OCI-LY7 (cell line): ENCODE data around the gene KCNIP4. TPM values are rescaled to one million over a fixed set of nuclear protein-coding genes. Genes with fewer than 3 reads are reported as not detected.

Source experiments
- BruUV-seq: library from RNA; stranded (reverse); fragments of 400-500 nt; replicated peaks from 2 replicates; lab custom pipeline; 2021; lab: Mats Ljungman, UMichigan
- CTCF ChIA-PET: fragments of 300-600 bp; sonication (Branson Sonifier 250); formaldehyde crosslinking; loops from one replicate; lab custom pipeline; 2022; ENCODE audit warnings: antibody characterized with exemption; ENCODE audit not compliant: unreplicated experiment; lab: Charles Lee
- POLR2A ChIA-PET: fragments of 300-600 bp; sonication (Branson Sonifier 250); formaldehyde crosslinking; loops from one replicate; lab custom pipeline; 2022; ENCODE audit warnings: antibody characterized with exemption; lab: Charles Lee
- DNase-seq: peaks from one replicate; pipeline ENCODE4 v3.0.0-alpha.2; 2015; ENCODE audit warnings: low spot score
- H2AFZ ChIP-seq: fragments of 200-600 bp; sonication (generic), shearing (Covaris generic); 2 replicates; pipeline ENCODE4 v1.6.1; 2014; ENCODE audit warnings: mild to moderate bottlenecking, antibody characterized with exemption, low read length, moderate library complexity
- H3K27ac ChIP-seq: fragments of 200-600 bp; sonication (generic); 2 replicates; pipeline ENCODE4 v1.5.1; 2014; ENCODE audit warnings: mixed run types, low read depth, mild to moderate bottlenecking, moderate library complexity, low read length, inconsistent platforms; ENCODE audit not compliant: poor library complexity, severe bottlenecking
- H3K36me3 ChIP-seq: fragments of 200-600 bp; sonication (generic); 2 replicates; pipeline ENCODE4 v1.6.1; 2014; ENCODE audit warnings: mild to moderate bottlenecking, antibody characterized with exemption, low read length, moderate library complexity, mixed read lengths; ENCODE audit not compliant: insufficient read depth
- H3K4me1 ChIP-seq: fragments of 200-600 bp; sonication (generic); 2 replicates; pipeline ENCODE4 v1.5.1; 2014; ENCODE audit warnings: mild to moderate bottlenecking, low read length; ENCODE audit not compliant: insufficient read depth, poor library complexity, severe bottlenecking
- H3K4me2 ChIP-seq: fragments of 200-600 bp; sonication (generic); 2 replicates; pipeline ENCODE4 v1.6.1; 2014; ENCODE audit warnings: mild to moderate bottlenecking, low read length
- H3K4me3 ChIP-seq: fragments of 200-600 bp; sonication (generic); 2 replicates; pipeline ENCODE4 v1.5.1; 2014; ENCODE audit warnings: mild to moderate bottlenecking, low read depth, low read length; ENCODE audit not compliant: poor library complexity, severe bottlenecking
- H3K79me2 ChIP-seq: fragments of 200-600 bp; sonication (generic); 2 replicates; pipeline ENCODE4 v1.6.1; 2016; ENCODE audit warnings: low read depth, mild to moderate bottlenecking, low read length, moderate library complexity, mixed read lengths; ENCODE audit not compliant: insufficient read depth
- H3K9me2 ChIP-seq: fragments of 200-600 bp; sonication (generic); 2 replicates; pipeline ENCODE4 v1.6.1; 2016; ENCODE audit warnings: mild to moderate bottlenecking, low read length, mixed read lengths; ENCODE audit not compliant: insufficient read depth
- H3K9me3 ChIP-seq: fragments of 200-600 bp; sonication (generic); 2 replicates; pipeline ENCODE4 v1.6.1; 2014; ENCODE audit warnings: mild to moderate bottlenecking, mixed run types, low read length, mixed read lengths
- H4K20me1 ChIP-seq: fragments of 200-600 bp; sonication (generic); 2 replicates; pipeline ENCODE4 v1.6.1; 2014; ENCODE audit warnings: mild to moderate bottlenecking, antibody characterized with exemption, low read length, moderate library complexity, mixed read lengths; ENCODE audit not compliant: insufficient read depth
- CTCF ChIP-seq: fragments of 200-600 bp; sonication (generic); conservative IDR thresholded peaks from 2 replicates; pipeline ENCODE4 v1.5.1; 2014; ENCODE audit warnings: mild to moderate bottlenecking, antibody characterized with exemption, low read length, moderate library complexity, mixed read lengths
- EZH2phosphoT487 ChIP-seq: fragments of 200-600 bp; sonication (generic); IDR thresholded peaks from 2 replicates; pipeline ENCODE4 v1.6.1; 2018; ENCODE audit warnings: low read depth, borderline replicate concordance, mild to moderate bottlenecking, mixed run types, antibody characterized with exemption, low read length, moderate library complexity, mixed read lengths
- intact Hi-C: fragments of 100-400 bp; cut with micrococcal nuclease; formaldehyde crosslinking; loops from one replicate; pipeline ENCODE4 v1.10.0; 2022; ENCODE audit not compliant: unreplicated experiment
- total RNA-seq, 2 experiments: library from RNA; depleted of rRNA in 1 of 2; stranded (reverse); fragments of >200 nt in 1 of 2; shearing (Covaris generic) in 1 of 2; gene quantifications; 2 replicates each; pipeline ENCODE4 v1.2.3, GENCODE V29; 2014 to 2022

The KCNIP4 gene
- total RNA-seq, 2 experiments from 2014 or later, result not detected

- Histone ChIP-seq H4K20me1 (no peaks in the 10 kb centered on the region), H3K4me2 (no peak overlapping the region), H3K79me2 (no peaks in the 10 kb centered on the region), H3K9me2 (no peaks in the 10 kb centered on the region), H3K4me1 (no peaks in the 10 kb centered on the region), H2AFZ (no peak overlapping the region), H3K4me3 (no peak overlapping the region), H3K9me3 (no peaks in the 10 kb centered on the region), H3K36me3 (no peaks in the 10 kb centered on the region), H3K27ac (no peak overlapping the region)
- TF ChIP-seq CTCF (no peak), EZH2phosphoT487 (no peak)
- CTCF ChIA-PET, result no interaction called here
- POLR2A ChIA-PET, result interaction anchor here (0.6 to 0.8 kb wide), 3 partner anchors 18 to 444 kb away, joined by 3 to 5 read pairs (median 3); no protein-coding TSS in a partner anchor
- BruUV-seq, result no TSS peak
- no peak for DNase-seq
- intact Hi-C loops, result no loop called here
These were observed 169.9 kb downstream of the KCNIP4 start for GRCh38 chr4:21778702-21779101.

DNA sequence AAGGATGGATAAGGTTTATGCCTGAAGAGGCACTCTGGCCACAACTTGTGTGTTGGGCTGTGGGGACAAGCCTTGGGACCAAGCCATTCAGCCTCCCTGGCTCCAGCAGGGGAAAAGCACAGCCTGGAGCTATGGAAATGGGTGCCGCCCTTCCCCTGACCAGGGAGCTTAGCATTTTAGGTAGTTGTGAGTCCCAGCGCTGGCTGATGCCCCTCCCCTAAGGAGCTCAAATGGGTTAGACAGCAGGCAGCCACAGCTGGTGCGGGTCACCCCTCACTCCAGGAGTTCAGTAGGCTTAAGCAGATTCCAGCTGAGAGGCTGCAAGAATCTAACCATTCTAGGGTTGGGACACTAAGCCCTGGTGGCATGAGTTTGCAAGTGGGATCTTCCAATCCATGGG, 172.9 kb downstream of the KCNIP4 start:
- no peak for DNase-seq
- Histone ChIP-seq H3K79me2 (no peaks in the 10 kb centered on the region), H3K4me3 (no peak overlapping the region), H3K9me3 (no peaks in the 10 kb centered on the region), H3K4me2 (no peak overlapping the region), H2AFZ (no peak overlapping the region), H3K9me2 (no peaks in the 10 kb centered on the region), H3K27ac (no peak overlapping the region), H3K4me1 (no peaks in the 10 kb centered on the region), H3K36me3 (no peaks in the 10 kb centered on the region), H4K20me1 (no peaks in the 10 kb centered on the region)
- ChIA-PET CTCF (no interaction called here), POLR2A (no interaction called here)
- no TSS peak for BruUV-seq
- intact Hi-C loops, result no loop called here
- TF ChIP-seq CTCF (no peak), EZH2phosphoT487 (no peak)

- H3K79me2 ChIP-seq, result no peaks in the 10 kb centered on the region
- H3K4me2 ChIP-seq, result no peak overlapping the region
- CTCF ChIA-PET, result no interaction called here
- H2AFZ ChIP-seq, result no peak overlapping the region
- no peak overlapping the region for H3K27ac ChIP-seq
- intact Hi-C loops, result loop anchor here (5.0 kb wide), 1 partner anchor 997 kb away; no protein-coding TSS in a partner anchor
- no peak for TF ChIP-seq EZH2phosphoT487
- TF ChIP-seq CTCF, result no peak
- H3K9me2 ChIP-seq, result no peaks in the 10 kb centered on the region
- no peak overlapping the region for H3K4me3 ChIP-seq
- BruUV-seq, result no TSS peak
- POLR2A ChIA-PET, result no interaction called here
- H3K36me3 ChIP-seq, result no peaks in the 10 kb centered on the region
- no peaks in the 10 kb centered on the region for H4K20me1 ChIP-seq
- no peak for DNase-seq
- H3K4me1 ChIP-seq, result no peaks in the 10 kb centered on the region
- no peaks in the 10 kb centered on the region for H3K9me3 ChIP-seq
These were observed 179.0 kb downstream of the KCNIP4 start for GRCh38 chr4:21769404-21770147.
